ENCODE results near the gene DEPDC4. TPM values are rescaled to one million over a fixed set of nuclear protein-coding genes. Genes with fewer than 3 reads are reported as not detected.

Gene DEPDC4
- total and polyA plus RNA-seq, 2 of the 13 experiments (the other 11 are each of a cell fraction or from before 2014, with no cell fraction given), result 2.2 to 5.7 TPM

DNA sequence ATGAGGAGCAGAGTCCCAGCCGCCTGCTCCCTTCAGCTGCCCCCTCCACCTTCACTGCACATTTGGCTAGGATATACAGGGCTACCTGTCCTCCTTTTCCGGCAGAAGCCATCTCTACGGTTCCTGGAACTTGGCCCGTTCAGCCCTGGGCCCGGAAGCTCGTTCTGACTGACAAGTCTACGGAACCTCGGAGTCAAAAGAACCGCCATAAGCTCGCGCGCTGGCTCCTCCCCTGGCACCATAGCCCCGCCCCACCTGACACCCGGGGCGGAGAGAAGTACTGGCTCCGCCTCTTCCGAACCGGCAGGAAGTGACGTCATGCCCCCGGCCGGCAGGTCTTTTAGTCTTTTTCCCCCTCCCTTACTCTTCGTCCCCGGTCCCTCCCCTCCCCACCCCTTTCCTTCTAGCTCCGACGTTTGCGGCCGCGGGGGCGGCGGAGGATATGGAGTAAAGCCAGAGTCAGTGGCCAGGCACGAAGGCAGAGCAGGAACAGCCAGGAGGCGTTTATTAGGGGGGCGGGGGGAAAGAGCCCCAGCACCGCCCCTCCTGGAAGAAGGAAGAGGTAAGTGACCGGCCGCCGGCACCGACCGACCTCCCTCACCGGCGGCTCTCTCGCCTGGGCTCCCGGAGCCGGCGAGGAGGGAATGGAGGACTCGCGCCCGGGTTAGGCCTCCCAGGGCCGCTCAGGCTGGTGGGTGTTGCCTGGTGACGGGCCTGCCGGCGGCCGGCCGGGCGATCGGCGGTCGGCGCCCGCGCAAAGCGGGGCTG, at the start of gene DEPDC4, which contains the start of gene SCYL2 (continued):
- TF ChIP-seq CHD4 (IDR thresholded peaks at IDR 0.05; ENCODE audit: borderline replicate concordance, low read length) (no peak), RORA (CRISPR knock-in tag; IDR thresholded peaks at IDR 0.05) (no peak), MXD4 (CRISPR knock-in tag; IDR thresholded peaks at IDR 0.05) (no peak), ZNF496 (CRISPR knock-in tag; IDR thresholded peaks at IDR 0.05; ENCODE audit: insufficient replicate concordance) (no peak), FOXK1 (CRISPR knock-in tag; IDR thresholded peaks at IDR 0.05; ENCODE audit: borderline replicate concordance, low read depth) (no peak), ZNF234 (CRISPR knock-in tag; conservative IDR thresholded peaks at IDR 0.05) (no peak), ZNF570 (CRISPR knock-in tag; IDR thresholded peaks at IDR 0.05; ENCODE audit: borderline replicate concordance) (no peak), RXRB (CRISPR knock-in tag; IDR thresholded peaks at IDR 0.05; ENCODE audit: borderline replicate concordance) (no peak), POGZ (CRISPR knock-in tag; IDR thresholded peaks at IDR 0.05) (0 out of 2 replicates have a peak, but pooled peaks have one; percentile 7), SP4 (CRISPR knock-in tag; IDR thresholded peaks at IDR 0.05) (peak; percentile 93; the same call in 1 of the 2 replicates), ARID2 (CRISPR knock-in tag; IDR thresholded peaks at IDR 0.05; ENCODE audit: borderline replicate concordance) (no peak), RARG (CRISPR knock-in tag; IDR thresholded peaks at IDR 0.05; ENCODE audit: low read depth) (no peak), ZNF333 (CRISPR knock-in tag; IDR thresholded peaks at IDR 0.05; ENCODE audit: borderline replicate concordance) (no peak; the same call in 1 of the 2 replicates), THAP11 (CRISPR knock-in tag; IDR thresholded peaks at IDR 0.05) (peak; percentile 55; the same call in 1 of the 2 replicates), ZSCAN20 (CRISPR knock-in tag; IDR thresholded peaks at IDR 0.05; ENCODE audit: borderline replicate concordance) (no peak)
- TF ChIP-seq, protein P1, sequence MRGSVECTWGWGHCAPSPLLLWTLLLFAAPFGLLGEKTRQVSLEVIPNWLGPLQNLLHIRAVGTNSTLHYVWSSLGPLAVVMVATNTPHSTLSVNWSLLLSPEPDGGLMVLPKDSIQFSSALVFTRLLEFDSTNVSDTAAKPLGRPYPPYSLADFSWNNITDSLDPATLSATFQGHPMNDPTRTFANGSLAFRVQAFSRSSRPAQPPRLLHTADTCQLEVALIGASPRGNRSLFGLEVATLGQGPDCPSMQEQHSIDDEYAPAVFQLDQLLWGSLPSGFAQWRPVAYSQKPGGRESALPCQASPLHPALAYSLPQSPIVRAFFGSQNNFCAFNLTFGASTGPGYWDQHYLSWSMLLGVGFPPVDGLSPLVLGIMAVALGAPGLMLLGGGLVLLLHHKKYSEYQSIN (CRISPR knock-in tag; IDR thresholded peaks at IDR 0.05; ENCODE audit: borderline replicate concordance), result no peak
- TF ChIP-seq, protein P2, sequence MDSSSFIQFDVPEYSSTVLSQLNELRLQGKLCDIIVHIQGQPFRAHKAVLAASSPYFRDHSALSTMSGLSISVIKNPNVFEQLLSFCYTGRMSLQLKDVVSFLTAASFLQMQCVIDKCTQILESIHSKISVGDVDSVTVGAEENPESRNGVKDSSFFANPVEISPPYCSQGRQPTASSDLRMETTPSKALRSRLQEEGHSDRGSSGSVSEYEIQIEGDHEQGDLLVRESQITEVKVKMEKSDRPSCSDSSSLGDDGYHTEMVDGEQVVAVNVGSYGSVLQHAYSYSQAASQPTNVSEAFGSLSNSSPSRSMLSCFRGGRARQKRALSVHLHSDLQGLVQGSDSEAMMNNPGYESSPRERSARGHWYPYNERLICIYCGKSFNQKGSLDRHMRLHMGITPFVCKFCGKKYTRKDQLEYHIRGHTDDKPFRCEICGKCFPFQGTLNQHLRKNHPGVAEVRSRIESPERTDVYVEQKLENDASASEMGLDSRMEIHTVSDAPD (CRISPR knock-in tag; IDR thresholded peaks at IDR 0.05), result no peak
- TF ChIP-seq, protein P3, sequence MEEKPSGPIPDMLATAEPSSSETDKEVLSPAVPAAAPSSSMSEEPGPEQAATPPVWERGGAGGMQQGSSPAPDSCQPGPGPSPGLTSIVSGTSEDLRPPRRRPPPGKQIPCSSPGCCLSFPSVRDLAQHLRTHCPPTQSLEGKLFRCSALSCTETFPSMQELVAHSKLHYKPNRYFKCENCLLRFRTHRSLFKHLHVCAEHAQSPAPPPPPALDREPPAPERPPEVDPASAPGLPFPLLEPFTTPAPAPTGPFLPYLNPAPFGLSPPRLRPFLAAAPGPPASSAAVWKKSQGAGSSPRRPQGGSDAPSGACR (CRISPR knock-in tag; IDR thresholded peaks at IDR 0.05), result peak; percentile 72; the same call in 1 of the 2 replicates
- TF ChIP-seq, protein P4, sequence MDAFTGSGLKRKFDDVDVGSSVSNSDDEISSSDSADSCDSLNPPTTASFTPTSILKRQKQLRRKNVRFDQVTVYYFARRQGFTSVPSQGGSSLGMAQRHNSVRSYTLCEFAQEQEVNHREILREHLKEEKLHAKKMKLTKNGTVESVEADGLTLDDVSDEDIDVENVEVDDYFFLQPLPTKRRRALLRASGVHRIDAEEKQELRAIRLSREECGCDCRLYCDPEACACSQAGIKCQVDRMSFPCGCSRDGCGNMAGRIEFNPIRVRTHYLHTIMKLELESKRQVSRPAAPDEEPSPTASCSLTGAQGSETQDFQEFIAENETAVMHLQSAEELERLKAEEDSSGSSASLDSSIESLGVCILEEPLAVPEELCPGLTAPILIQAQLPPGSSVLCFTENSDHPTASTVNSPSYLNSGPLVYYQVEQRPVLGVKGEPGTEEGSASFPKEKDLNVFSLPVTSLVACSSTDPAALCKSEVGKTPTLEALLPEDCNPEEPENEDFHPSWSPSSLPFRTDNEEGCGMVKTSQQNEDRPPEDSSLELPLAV (CRISPR knock-in tag; conservative IDR thresholded peaks at IDR 0.05; ENCODE audit: low read depth), result 0 out of 2 replicates have a peak, but pooled peaks have one; percentile 65
- TF ChIP-seq, protein P5, sequence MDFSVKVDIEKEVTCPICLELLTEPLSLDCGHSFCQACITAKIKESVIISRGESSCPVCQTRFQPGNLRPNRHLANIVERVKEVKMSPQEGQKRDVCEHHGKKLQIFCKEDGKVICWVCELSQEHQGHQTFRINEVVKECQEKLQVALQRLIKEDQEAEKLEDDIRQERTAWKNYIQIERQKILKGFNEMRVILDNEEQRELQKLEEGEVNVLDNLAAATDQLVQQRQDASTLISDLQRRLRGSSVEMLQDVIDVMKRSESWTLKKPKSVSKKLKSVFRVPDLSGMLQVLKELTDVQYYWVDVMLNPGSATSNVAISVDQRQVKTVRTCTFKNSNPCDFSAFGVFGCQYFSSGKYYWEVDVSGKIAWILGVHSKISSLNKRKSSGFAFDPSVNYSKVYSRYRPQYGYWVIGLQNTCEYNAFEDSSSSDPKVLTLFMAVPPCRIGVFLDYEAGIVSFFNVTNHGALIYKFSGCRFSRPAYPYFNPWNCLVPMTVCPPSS (IDR thresholded peaks at IDR 0.05), result no peak
- TF ChIP-seq, protein P6, sequence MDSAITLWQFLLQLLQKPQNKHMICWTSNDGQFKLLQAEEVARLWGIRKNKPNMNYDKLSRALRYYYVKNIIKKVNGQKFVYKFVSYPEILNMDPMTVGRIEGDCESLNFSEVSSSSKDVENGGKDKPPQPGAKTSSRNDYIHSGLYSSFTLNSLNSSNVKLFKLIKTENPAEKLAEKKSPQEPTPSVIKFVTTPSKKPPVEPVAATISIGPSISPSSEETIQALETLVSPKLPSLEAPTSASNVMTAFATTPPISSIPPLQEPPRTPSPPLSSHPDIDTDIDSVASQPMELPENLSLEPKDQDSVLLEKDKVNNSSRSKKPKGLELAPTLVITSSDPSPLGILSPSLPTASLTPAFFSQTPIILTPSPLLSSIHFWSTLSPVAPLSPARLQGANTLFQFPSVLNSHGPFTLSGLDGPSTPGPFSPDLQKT (CRISPR knock-in tag; IDR thresholded peaks at IDR 0.05; ENCODE audit: borderline replicate concordance), result no peak
